Tibial nerve (tissue), 3 donors: ENCODE measurements around the gene LAMP1.

ENCODE experiments used
- POLR2A ChIP-seq, 2 donors: fragments of 450-650 bp; IDR thresholded peaks; one replicate each; pipeline ENCODE4 v1.6.1; 2017; ENCODE audit warnings: antibody characterized with exemption in 2 of 2, mild to moderate bottlenecking in 2 of 2, moderate library complexity in 2 of 2
- TF ChIP-seq, protein P1 (sequence below), 5 experiments: fragments of 200-600 bp in 3 of 5; fragments of 450-650 bp in 2 of 5; sonication (generic) in 3 of 5; IDR thresholded peaks; one replicate each; pipeline ENCODE4 v1.5.1; 2016 to 2019; ENCODE audit warnings: antibody characterized with exemption in 5 of 5, mild to moderate bottlenecking in 3 of 5, moderate library complexity in 2 of 5

DNA sequence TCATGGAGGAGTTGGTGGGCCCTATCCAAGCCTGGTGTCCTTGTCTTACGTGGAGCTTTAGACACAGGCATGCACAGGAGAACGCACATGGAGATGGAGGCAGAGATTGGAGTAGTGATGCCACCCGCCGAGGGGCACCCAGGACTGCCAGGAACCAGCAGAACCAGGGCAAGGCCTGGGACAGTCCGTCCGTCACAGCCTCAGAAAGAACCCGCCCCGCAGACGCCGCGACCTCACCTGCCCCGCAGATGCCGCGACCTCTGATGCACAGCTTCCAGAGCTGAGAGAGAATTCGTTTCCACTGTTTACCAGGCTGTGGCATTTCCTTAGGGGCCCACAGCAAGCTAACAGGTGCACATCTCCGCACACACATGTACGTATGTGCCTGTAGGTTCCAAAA, 51.6 kb downstream of the LAMP1 start:
- no peak for TF ChIP-seq POLR2A (IDR thresholded peaks at IDR 0.05)
- TF ChIP-seq, protein P1, sequence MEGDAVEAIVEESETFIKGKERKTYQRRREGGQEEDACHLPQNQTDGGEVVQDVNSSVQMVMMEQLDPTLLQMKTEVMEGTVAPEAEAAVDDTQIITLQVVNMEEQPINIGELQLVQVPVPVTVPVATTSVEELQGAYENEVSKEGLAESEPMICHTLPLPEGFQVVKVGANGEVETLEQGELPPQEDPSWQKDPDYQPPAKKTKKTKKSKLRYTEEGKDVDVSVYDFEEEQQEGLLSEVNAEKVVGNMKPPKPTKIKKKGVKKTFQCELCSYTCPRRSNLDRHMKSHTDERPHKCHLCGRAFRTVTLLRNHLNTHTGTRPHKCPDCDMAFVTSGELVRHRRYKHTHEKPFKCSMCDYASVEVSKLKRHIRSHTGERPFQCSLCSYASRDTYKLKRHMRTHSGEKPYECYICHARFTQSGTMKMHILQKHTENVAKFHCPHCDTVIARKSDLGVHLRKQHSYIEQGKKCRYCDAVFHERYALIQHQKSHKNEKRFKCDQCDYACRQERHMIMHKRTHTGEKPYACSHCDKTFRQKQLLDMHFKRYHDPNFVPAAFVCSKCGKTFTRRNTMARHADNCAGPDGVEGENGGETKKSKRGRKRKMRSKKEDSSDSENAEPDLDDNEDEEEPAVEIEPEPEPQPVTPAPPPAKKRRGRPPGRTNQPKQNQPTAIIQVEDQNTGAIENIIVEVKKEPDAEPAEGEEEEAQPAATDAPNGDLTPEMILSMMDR (IDR thresholded peaks at IDR 0.05), result no peak
